Measurements from ENCODE around the gene KANSL1.
A peak's percentile ranks its signal among the peaks of the same experiment; 100 is the strongest.

GRCh38 chr17:46191322-46192188 lies 1.7 kb downstream of the KANSL1 start:
- TF ChIP-seq CTCF (conservative IDR thresholded peaks at IDR 0.05; ENCODE audit: low read depth, low read length) (no peak), POLR2A (IDR thresholded peaks at IDR 0.05; ENCODE audit: low read depth, low read length) (no peak), RAD21 (IDR thresholded peaks at IDR 0.05; ENCODE audit: low read length) (no peak), FOS (IDR thresholded peaks at IDR 0.05; ENCODE audit: low read depth, low read length) (no peak), BHLHE40 (IDR thresholded peaks at IDR 0.05; ENCODE audit: low read depth, low read length) (no peak), SMC3 (IDR thresholded peaks at IDR 0.05; ENCODE audit: low read depth, low read length) (no peak), CEBPB (IDR thresholded peaks at IDR 0.05; ENCODE audit: low read depth, low read length) (0 out of 2 replicates have a peak, but pooled peaks have one; percentile 25), MAFK (IDR thresholded peaks at IDR 0.05; ENCODE audit: low read depth, low read length) (no peak), USF2 (IDR thresholded peaks at IDR 0.05; ENCODE audit: low read depth, low read length) (peak; percentile 64), RFX5 (IDR thresholded peaks at IDR 0.05; ENCODE audit: low read depth, low read length) (no peak), RCOR1 (IDR thresholded peaks at IDR 0.05; ENCODE audit: insufficient replicate concordance, low read length) (no peak), MAZ (IDR thresholded peaks at IDR 0.05; ENCODE audit: borderline replicate concordance, low read depth, low read length) (no peak), ELK1 (IDR thresholded peaks at IDR 0.05; ENCODE audit: borderline replicate concordance, low read depth, low read length) (no peak), MXI1 (IDR thresholded peaks at IDR 0.05; ENCODE audit: borderline replicate concordance, low read depth, low read length) (peak; percentile 67; the same call in 1 of the 2 replicates)

All from IMR-90 (cell line).